KMS-11 (cell line): ENCODE data around the gene FES.
"Not testable (repeated sequence)": the region's sequence is repeated elsewhere in the genome, so short reads cannot be mapped to it uniquely, and the experiment has no call there.

Experiments
- H2AFZ ChIP-seq: fragments of 200-600 bp; sonication (generic); 2 replicates; pipeline ENCODE4 v1.6.1; 2016; ENCODE audit warnings: antibody characterized with exemption, mixed run types, low read depth
- H3K27ac ChIP-seq: fragments of 200-600 bp; sonication (generic); 2 replicates; pipeline ENCODE4 v1.6.1; 2016; ENCODE audit warnings: mild to moderate bottlenecking, mixed run types
- H3K27me3 ChIP-seq: fragments of 200-600 bp; sonication (generic); 2 replicates; pipeline ENCODE4 v1.6.1; 2017; ENCODE audit warnings: mild to moderate bottlenecking, low read depth, mixed run types, moderate library complexity; ENCODE audit not compliant: insufficient read depth
- H3K36me3 ChIP-seq: fragments of 200-600 bp; sonication (generic); 2 replicates; pipeline ENCODE4 v1.6.1; 2017; ENCODE audit warnings: mild to moderate bottlenecking, mixed run types; ENCODE audit not compliant: insufficient read depth
- H3K4me1 ChIP-seq: fragments of 200-600 bp; sonication (generic); 2 replicates; pipeline ENCODE4 v1.6.1; 2016; ENCODE audit warnings: mild to moderate bottlenecking, low read depth, mixed run types; ENCODE audit not compliant: poor library complexity, severe bottlenecking
- H3K4me2 ChIP-seq: fragments of 200-600 bp; sonication (generic); 2 replicates; pipeline ENCODE4 v1.7.0; 2016; ENCODE audit warnings: mild to moderate bottlenecking, mixed run types
- H3K4me3 ChIP-seq: fragments of 200-600 bp; sonication (generic); IDR thresholded peaks from 2 replicates; pipeline ENCODE4 v1.6.1; 2017; ENCODE audit warnings: low read depth, low read length, mixed read lengths; ENCODE audit not compliant: insufficient read depth
- H3K79me2 ChIP-seq: fragments of 200-600 bp; sonication (generic); 2 replicates; pipeline ENCODE4 v1.6.1; 2016; ENCODE audit warnings: low read depth, mixed run types; ENCODE audit not compliant: insufficient read depth
- H3K9ac ChIP-seq: fragments of 200-600 bp; sonication (generic); 2 replicates; pipeline ENCODE4 v1.6.1; 2016; ENCODE audit warnings: mild to moderate bottlenecking, mixed run types
- H4K20me1 ChIP-seq: fragments of 200-600 bp; sonication (generic); 2 replicates; pipeline ENCODE4 v1.6.1; 2016; ENCODE audit warnings: mild to moderate bottlenecking, mixed run types; ENCODE audit not compliant: insufficient read depth
- TF ChIP-seq, protein P1 (sequence below): fragments of 200-600 bp; sonication (generic); conservative IDR thresholded peaks from 2 replicates; pipeline ENCODE4 v1.6.1; 2017; ENCODE audit warnings: low read depth, mild to moderate bottlenecking, antibody characterized with exemption, low read length, moderate library complexity, mixed read lengths

FES gene

DNA sequence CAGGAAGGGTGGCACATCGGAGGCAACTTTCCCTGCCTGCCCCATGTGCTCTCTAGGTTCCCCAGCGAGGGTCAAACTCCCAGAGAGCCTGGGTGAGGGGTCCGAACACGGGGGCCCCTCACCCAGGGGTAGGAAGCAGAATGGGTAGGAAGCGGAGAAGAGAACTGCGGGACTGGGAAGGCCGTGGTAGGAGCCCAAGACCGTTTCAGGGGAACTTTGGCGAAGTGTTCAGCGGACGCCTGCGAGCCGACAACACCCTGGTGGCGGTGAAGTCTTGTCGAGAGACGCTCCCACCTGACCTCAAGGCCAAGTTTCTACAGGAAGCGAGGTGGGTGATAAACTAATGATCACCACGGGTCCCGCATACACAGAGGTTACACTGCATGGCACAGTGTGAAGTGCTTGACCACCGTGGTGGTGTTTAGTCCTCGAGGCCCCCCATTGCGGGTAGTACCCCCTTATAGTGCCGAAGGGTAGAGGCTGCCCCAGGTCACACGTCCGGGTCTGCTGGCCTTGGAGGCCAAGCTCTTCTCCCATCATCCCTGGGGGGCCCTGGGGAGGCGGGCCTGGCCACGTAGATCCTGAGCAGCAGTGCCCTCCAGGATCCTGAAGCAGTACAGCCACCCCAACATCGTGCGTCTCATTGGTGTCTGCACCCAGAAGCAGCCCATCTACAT lies 8.3 kb downstream of the FES start:
- H3K79me2 ChIP-seq = no peaks in the 10 kb centered on the region
- TF ChIP-seq, protein P1, sequence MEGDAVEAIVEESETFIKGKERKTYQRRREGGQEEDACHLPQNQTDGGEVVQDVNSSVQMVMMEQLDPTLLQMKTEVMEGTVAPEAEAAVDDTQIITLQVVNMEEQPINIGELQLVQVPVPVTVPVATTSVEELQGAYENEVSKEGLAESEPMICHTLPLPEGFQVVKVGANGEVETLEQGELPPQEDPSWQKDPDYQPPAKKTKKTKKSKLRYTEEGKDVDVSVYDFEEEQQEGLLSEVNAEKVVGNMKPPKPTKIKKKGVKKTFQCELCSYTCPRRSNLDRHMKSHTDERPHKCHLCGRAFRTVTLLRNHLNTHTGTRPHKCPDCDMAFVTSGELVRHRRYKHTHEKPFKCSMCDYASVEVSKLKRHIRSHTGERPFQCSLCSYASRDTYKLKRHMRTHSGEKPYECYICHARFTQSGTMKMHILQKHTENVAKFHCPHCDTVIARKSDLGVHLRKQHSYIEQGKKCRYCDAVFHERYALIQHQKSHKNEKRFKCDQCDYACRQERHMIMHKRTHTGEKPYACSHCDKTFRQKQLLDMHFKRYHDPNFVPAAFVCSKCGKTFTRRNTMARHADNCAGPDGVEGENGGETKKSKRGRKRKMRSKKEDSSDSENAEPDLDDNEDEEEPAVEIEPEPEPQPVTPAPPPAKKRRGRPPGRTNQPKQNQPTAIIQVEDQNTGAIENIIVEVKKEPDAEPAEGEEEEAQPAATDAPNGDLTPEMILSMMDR = no peak
- no peaks in the 10 kb centered on the region for H3K4me1 ChIP-seq

DNA sequence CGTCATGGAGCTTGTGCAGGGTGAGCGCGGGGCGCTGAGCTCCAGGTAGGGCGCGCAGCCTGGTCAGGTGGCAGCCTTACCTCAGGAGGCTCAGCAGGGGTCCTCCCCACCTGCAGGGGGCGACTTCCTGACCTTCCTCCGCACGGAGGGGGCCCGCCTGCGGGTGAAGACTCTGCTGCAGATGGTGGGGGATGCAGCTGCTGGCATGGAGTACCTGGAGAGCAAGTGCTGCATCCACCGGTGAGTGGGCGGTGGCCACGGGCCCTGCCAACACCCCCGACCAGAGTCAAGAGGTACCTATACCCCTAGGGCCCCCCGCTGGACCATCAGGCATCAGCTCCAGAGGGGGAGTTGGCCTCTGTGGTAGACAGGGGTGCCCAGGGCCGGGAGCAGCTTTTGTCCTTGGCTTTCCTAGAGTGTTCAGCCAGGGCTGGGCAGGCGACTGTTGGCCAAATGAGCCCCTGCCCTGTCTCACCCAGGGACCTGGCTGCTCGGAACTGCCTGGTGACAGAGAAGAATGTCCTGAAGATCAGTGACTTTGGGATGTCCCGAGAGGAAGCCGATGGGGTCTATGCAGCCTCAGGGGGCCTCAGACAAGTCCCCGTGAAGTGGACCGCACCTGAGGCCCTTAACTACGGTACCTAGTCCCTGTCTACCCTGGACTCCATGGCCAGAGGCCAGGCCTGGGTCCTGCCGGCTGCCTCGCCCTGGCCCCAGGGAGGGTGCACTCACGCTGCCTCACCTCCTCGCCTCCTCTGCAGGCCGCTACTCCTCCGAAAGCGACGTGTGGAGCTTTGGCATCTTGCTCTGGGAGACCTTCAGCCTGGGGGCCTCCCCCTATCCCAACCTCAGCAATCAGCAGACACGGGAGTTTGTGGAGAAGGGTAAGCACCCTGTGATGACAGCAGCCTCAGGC lies 9.1 kb downstream of the FES start:
- H2AFZ ChIP-seq = no peak overlapping the region
- H3K4me3 ChIP-seq = no peak overlapping the region
- no peak overlapping the region for H3K9ac ChIP-seq
- no peak overlapping the region for H3K27ac ChIP-seq
- no peaks in the 10 kb centered on the region for H3K27me3 ChIP-seq
- no peak overlapping the region for H3K4me2 ChIP-seq
- no peaks in the 10 kb centered on the region for H3K36me3 ChIP-seq
- TF ChIP-seq, protein P1 = no peak
- no peaks in the 10 kb centered on the region for H3K79me2 ChIP-seq
- H4K20me1 ChIP-seq = no peaks in the 10 kb centered on the region
- H3K4me1 ChIP-seq = no peaks in the 10 kb centered on the region

More for the DNA sequence above, 8.3 kb downstream of the FES start:
- H3K9ac ChIP-seq = no peak overlapping the region
- no peaks in the 10 kb centered on the region for H3K36me3 ChIP-seq
- no peaks in the 10 kb centered on the region for H4K20me1 ChIP-seq
- H2AFZ ChIP-seq = no peak overlapping the region
- H3K4me2 ChIP-seq = no peak overlapping the region
- no peak overlapping the region for H3K27ac ChIP-seq
- no peaks in the 10 kb centered on the region for H3K27me3 ChIP-seq
- no peak overlapping the region for H3K4me3 ChIP-seq

DNA sequence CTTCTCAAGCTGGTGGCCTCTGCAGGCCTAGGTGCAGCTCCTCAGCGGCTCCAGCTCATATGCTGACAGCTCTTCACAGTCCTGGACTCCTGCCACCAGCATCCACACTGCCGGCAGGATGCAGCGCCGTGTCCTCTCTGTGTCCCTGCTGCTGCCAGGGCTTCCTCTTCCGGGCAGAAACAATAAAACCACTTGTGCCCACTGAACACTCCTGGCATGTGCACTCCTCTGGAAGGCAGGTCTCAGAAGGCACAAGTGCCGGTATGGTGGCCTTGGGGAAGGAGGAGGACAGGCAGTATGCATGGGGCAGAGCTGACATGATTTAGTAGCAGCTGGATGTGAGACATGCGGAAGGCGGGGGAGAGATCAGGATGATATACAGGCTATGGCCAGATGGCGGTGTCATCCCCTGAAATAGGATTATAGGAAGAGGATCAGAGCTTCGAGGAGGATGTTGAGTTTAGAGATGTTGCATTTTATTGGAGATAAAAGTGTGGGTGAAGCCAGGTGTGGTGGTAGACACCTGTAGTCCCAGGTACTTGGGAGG lies 11.3 kb downstream of the FES start:
- Histone ChIP-seq H4K20me1 (no peaks in the 10 kb centered on the region), H3K9ac (no peak overlapping the region), H3K4me2 (no peak overlapping the region), H3K27me3 (no peaks in the 10 kb centered on the region), H3K79me2 (no peaks in the 10 kb centered on the region), H2AFZ (no peak overlapping the region), H3K4me1 (no peaks in the 10 kb centered on the region), H3K36me3 (no peaks in the 10 kb centered on the region), H3K4me3 (no peak overlapping the region), H3K27ac (no peak overlapping the region)
- TF ChIP-seq, protein P1 = no peak

DNA sequence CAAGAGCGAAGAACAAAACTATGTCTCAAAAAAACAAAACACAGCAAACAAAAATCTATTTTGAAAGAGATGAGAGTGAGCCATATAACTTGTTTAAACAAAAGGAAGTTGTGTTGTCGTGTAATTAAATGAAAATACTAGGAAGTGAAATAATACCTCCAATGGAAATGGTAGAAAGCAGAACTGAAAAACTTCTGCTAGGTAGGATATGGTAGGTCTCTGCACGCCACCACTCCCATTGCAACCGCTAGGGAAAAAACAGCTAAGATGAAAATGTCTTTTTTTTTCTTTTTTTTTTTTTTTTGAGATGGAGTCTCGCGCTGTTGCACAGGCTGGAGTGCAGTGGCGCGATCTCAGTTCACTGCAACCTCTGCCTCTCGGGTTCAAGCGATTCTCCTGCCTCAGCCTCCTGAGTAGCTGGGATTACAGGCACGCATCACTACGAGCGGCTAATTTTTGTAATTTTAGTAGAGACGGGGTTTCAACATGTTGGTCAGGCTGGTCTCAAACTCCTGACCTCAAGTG lies 12.9 kb downstream of the FES start:
- not testable (repeated sequence) for H3K27me3 ChIP-seq, H3K79me2 ChIP-seq, H3K4me3 ChIP-seq, H2AFZ ChIP-seq, H3K4me2 ChIP-seq, H3K9ac ChIP-seq, H3K27ac ChIP-seq, H3K36me3 ChIP-seq, H4K20me1 ChIP-seq
- peaks cover 10% of the 10 kb centered on the region for H3K4me1 ChIP-seq
